Measurements from ENCODE around the gene OR6B2.
"Not testable (repeated sequence)": the region's sequence is repeated elsewhere in the genome, so short reads cannot be mapped to it uniquely, and the experiment has no call there.

Gene OR6B2

DNA sequence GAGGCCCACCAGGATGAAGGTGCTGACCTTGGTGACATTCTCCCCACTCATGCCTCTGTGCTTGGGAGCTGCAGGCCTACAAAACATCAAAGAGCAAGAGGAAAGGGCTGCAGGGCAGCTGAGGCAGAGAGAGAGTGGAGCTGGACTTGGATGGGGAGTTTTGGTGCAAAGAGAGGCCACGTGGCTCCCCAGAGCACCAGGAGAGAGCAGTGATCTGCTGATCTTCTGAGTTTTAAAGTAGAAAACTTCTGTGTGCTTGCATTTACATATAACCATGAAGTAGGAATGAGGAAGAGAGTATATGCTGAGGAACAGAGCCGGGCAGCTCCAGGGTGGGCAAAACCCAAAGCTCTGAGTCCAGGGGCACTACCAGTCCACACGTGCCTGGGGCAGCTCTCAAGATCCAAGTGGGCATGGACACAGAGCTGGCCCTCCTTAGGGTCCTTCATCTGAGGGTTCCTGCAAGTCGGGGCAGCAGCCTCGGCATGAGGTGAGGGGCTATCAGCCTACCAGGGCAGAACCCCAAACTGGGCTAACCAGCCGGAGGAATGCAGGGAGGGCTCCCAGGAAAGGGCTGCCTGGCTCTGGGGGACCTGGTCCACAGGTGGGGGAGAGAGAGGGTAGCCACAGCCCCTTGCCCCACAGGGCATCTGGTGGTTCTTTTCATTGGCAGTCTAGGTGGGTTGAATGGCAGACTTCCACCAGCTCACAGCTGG, at the start of gene OR6B2:
OR6B2 (minus strand) TSS at position 51 of the 716 bp plus-strand sequence; CDS start at position 51, 0 bp downstream.
- DNase-seq = no peak

DNA sequence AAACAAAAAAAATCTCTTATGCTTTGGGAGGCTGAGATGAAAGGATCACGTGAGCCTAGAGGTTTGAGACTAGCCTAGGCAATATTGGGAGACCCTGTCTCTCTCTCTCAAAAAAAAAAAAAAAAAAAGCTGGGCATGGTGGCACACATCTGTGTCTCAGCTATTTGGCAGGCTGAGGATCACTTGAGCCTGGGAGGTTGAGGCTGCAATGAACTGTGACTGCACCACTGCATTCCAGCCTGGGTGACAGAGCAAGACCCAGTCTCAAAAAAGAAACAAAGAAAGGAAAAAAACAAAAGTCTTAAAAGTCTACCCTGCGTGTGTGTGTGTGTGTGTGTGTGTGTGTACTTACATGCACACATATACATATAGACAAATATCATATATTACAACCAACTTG, 48.4 kb upstream of the OR6B2 start:
- no peak for DNase-seq

DNA sequence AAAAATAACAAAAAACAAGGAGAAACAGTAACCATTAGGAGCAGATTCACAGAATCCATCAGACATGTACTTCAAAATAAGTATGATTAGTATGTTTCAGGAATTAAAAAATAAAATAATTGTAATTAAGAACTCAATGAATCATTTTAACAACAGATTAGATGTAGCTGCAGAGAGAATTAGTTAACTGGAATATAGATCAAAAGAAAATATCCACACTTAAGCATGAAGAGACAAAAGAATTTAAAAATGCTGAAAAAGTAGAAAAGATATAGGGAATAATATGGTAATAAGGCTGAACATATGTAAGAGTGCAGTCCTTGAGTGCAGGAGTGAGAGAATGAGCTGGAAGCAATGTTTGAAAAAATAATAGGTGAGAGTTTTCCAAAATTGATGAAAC, 47.2 kb upstream of the OR6B2 start:
- no peak for DNase-seq

DNA sequence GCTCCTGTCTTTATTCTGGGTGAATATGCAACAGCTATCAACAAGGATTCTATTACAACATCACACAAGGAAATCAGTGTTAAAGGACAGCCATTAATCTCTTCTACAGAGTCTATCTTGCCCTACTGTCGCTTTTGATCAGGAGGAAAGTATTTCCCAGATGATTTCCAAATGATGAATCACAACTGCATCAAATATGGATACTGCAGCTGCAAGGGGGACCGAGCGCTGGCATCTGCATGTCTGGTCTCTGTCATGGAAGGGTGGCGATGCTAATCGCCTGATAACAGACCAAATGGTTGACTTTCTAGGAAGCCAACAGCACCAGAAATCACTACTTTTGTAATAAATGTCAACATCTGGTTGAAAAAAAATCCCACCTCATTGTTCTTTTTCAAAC, 44.3 kb upstream of the OR6B2 start:
- DNase-seq = no peak

DNA sequence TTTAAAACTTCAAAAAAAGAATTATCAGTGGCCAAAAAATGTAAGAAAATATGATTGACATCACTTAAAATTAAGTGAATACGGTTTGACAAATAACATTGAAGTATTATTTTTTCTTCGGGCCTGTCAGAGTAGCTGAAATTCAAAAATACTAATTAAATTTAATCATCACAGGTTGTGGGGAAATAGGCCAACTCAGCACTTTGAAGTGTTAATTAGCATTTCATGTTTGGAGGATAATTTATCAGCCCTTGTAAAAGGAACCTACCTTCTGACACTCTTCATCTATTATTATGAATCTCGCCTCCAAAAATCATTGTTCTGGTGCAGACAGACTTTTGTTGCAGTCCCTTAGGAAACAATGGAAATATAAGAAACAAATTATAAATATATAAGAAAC, 40.7 kb upstream of the OR6B2 start:
- DNase-seq = no peak

DNA sequence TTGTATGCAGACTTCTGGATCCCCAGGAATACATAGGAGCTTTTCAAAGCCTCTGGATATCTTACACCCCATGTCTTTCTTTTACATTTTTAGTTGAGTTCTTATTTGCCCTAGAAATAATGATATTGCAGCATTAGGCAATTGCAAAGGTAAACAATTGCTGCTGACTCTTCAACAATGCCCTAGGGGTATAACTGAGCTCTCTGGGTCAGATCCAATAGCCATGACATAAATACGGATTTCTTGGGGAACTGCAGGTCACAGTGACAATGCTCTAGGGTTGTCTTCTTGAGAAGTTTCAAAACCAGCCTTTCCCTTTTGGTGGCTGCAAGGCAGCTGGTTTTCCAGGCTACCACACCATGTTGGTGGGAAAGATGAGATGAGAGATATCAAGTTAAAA, 39.6 kb upstream of the OR6B2 start:
- DNase-seq = no peak

DNA sequence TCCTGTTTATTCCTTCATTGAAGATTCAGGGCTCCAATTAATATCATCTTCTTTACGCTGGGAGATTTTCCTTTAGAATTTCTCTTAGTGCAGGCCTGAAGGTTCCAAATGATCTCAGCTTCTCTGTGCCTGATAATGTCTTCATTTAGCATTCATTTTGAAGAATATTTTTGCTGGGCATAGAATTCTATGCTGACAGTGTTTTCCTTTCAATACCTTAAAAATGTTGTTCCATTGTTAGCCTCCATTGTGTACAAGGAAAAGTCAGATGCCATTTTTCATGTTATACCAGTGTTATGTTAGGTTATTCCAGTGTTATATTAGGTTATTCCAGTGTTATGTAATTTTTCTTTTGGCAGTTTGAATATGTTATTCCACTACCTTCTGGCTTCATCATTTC, 38.0 kb upstream of the OR6B2 start:
- no peak for DNase-seq

DNA sequence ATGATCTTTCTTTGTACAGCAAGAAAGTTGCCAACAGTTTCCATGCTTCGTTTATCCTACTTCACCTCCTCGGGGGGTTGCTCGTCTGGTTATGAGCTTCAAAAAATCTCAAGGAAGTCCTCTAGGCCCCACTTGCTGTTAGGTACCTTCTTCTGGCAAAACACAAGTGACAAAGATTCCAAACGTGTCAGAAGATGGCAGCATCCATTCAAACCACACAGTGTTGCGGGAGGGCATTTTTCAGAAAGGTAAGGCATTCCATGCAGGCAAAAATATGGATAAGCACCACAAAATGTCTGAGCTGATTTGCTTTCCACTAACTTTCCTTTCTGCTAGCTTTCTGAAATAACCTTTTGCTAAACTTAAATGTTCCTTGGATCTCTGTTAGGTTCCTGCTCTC, 36.3 kb upstream of the OR6B2 start:
- no peak for DNase-seq

DNA sequence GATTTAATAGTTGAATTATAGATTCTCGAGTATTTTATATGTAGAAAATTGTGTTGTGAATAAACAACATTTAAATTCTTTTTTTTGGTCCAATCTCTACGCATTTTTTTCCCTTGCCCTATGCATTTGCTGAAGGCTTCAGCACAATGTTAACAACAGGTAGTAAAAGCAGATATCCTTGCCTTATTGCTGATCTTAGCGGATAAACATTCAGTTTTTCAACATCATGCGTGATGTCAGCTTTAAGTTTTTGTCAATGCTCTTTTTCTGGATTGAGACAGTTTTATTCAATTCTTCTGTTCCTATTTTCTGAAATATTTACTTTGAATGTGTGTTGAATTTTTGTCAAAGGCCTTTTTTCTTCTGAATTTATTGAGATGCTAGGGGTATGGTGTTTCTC, 34.7 kb upstream of the OR6B2 start:
- no peak for DNase-seq

DNA sequence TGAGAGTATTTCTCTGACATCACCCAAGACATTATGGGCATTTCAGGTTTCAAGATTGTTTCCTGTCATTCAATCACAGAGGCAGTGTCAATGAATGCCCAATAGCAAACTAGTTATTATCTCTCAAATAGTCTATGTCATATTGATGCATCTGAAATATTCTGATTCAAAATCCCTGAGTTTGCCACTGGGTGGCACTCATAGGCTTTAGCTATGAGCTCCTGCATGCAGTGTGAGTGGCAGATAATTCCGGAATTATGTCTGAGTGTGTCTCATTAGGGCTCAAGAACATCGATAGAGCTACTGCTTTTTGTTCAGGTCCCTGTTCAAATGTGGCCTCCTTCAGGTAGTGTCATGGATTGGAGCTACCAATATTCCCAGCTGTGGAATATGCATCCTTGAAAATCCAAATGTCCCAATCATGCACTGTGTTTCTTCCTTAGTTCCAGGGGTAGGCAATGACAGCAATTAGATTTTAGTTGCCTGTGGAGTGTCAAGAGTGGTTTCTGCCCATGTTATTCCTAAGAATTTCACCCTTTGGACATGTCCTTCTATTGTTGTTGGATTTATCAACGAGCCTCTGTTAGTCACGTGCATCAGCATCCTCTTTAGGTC, 30.9 kb upstream of the OR6B2 start:
- DNase-seq = peak; percentile 1

DNA sequence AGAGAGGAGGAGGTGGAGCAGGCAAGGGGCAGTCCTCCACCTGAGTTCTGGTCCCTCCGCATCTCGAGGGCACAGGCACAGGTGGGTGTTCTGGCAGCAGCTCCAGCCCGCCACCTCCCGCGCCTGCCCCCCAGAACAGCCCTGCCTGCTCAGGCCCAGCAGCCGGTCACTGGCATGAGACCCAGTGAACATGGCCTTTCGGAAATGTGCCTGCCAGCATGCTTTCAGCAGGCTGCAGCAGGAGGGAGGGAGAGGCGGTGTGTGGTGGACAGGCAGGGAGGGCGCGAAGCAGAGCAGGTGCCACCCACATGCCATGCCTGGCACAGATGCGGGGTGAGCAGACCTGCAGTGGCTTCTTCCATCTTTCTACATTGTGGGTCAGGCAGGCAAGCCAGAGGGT, 26.4 kb upstream of the OR6B2 start:
- no peak for DNase-seq

DNA sequence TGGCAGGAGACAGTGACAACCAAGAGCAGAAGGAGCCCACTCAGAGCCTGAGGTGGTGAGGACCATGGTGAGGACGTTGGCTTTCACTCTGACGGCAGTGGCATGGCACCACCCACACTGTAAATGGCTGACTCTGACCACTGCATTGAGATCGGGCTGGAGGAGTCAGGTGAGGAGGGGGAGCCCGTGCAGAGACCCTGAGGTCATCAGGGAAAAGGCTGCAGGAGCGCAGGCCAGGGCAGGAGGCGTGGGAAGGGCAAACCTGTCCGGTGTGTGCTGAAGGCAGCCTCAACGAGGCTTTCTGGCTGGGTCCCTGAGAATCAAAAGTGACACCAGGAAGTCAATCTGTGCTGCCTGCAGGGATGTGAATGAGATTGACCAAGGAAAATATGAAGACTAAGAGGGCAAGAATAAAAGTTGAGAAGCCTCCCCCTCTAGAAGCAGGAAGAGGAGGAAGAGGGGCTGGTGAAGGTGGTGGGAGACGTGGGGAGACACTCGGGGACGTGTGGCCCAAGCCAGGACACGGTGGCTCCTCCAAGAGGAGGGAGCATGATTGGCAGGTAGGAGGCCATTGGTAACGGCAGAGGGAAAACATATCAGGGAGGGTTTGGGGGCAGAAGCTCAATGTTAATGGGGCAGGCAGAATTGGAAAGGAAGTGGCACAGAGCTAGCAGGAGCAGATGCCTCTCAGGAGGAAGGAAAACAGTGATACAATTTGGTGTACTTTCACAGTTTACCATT, 25.1 kb upstream of the OR6B2 start:
- no peak for DNase-seq

DNA sequence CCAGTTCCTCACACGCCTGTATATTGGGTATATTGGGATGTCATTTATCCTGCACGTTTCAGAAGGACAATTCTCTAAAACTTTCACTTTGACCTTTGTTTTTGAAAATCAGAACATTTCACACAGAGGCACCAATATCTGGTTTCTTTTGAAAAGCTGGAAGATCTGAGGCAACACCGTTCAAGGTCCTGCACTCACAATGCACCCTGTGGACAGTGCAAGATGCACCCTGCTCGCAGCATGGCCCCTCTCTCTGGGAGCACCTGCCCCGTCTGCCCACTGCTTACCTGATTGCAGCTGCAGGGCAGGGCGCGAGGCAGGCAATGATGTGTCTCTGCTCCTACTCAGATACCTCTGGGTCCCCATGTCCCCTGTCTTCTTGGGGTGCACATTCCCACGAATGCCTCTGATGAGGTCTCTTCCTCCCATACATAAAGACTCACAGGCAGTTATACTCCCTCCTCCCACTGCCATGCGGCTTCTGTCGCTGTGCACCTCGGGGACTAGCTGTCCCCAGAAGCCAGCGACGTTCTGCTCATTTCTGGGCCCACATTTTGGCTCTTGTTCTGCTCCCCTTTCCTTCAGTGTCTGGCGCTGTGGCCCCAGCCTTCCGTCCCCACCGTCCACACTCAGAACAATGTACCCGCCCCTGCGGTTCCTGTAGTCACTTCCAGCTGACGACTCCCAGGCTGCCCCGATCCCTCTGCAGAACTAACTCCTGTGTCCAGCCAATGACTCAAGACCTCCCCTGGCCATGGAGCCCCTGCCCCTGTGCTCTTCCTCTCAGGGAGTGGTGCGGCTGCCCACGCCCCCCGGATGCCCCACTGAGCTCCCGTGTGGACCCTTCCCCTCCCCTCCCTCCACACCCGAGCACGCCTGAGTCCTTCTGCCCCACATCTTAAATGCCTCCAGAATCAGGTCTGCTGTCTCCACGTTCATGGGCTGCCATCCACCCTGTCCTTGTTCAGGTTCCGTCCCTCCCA, 23.2 kb upstream of the OR6B2 start, which contains the start of gene OR6B3:
OR6B3 (minus strand) TSS at position 349 of the 983 bp plus-strand sequence.
- no peak for DNase-seq

DNA sequence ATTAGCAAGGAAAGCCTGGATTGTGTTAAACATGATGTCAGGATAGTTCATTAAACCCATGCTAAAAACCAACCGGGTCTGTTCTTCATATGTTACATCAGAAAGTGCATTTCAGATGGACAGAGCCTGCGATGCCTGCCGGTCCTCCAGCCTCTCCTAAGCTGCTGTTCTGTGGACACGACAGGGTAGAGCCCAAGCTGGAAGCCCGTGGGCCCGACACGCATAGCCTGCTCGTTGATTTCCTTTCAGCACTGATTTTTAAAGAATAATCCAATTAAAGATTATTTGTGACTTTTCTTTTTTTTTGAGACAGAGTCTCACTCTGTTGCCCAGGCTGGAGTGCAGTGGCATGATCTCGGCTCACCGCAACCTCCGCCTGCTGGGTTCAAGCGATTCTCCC, 22.3 kb upstream of the OR6B2 start:
- no peak for DNase-seq

DNA sequence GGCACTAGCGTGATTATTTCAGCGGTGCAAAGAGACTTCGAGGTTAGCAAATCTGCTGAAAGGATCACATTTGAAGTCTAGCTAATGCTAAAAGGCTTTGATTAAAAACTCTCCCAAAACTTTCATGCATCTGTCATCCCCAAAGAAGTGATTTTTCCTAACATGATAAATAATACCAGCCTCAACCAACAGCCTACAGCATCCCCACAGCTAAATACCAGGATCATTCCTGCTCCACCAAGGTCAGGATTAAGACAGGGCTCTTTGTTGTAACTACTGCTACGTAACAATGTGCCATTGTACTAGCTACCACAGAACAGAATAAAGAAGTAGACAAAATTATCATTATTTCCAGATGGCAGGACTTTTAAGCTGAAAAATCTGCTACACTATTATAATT, 21.5 kb upstream of the OR6B2 start:
- no peak for DNase-seq

DNA sequence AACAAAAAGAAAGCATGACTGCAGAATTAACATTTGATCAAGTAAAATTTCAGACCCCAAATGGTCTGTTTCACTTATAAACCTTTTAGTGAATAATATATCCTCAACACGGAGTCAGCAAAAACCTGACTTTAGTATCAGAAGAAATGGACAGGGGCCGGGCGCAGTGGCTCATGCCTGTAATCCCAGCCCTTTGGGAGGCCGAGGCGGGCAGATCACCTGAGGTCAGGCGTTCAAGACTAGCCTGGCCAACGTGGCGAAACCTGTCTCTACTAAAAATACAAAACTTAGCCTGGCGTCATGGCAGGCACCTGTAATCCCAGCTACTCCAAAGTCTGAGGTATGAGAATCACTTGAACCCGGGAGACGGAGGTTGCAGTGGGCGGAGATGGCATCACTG, 20.0 kb upstream of the OR6B2 start:
- DNase-seq = no peak

DNA sequence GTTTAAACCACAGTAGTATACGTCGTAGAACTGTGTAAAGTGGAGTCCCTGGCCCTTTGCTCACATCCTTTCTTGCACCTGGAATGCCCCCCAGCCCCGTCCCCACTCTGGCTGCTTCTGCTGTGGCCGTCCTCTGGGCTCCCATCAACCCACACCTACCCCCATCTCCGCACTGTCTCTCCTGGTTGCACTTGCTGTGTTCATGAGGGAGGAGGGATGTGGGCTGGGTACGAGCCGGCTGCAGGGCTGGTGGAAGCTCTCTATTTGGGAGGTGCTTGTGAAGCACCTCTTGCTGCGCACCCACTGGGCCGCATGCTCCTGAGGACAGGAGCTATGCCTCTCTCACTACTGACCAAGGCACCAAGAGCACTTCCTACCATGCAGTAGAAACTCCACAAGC, 18.0 kb upstream of the OR6B2 start:
- DNase-seq = no peak

DNA sequence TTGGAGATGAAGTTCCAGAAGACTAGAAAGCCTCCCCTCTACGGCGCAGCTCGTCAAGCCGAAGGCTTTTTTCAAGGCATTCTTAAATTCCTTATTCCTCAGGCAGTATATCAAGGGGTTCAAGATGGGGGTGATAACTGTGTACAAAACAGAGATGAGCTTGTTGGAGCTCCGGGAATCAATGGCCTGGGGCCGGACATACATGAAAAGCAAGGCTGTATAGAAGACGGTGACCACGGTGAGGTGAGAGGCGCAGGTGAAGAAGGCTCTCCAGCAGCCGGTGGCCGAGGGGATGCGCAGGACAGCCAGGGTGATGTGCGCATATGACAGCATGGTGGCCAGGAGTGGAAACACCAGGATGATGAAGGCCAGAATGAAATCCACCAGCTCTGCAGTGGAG, 14.9 kb upstream of the OR6B2 start:
- DNase-seq = no peak

DNA sequence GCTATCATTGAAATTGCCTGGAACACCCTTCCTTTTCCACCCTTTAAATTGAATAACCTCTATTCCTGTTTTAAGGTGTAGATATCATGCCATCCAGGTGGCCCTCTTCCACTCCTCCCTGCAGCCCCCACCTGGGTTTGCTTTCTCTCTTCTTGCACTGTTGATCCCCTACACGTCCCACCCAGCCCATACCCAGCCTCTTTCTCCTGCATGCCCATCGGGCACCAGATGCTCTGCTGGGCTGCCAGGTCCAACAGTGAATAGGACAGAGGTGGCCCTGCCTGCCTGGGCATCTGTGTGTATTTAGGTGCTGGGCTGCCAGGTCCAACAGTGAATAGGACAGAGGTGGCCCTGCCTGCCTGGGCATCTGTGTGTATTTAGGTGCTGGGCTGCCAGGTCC, 13.9 kb upstream of the OR6B2 start:
- DNase-seq = not testable (repeated sequence)

DNA sequence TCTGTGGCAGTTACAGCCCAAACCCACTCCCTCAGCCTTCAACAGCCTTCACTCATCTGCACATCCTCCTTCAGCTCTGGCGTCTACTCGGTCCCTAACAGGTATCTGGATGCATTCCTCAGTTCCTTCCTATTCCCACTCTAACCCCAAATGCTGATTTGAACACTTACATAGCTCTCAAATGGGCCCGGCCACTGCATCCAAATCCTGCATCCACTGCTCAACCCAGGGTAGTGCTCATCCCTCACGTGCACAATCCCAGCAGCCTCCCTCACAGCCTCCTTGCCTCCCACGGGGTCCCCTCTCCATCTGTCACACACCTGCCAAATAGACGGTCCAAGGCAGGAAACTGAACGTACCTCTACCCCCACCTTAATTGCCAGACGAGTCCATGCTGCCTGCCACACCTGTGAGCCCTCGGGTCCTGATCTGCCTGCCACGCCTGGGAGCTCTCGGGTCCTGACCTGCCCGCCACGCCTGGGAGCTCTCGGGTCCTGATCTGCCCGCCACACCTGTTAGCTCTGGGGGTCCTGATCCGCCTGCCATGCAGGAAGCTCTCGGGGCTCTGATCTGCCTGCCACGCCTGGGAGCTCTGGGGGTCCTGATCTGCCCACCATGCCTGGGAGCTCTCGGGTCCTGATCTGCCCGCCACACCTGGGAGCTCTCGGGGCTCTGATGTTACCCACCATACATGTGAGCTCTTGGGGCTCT, 13.2 kb upstream of the OR6B2 start:
- DNase-seq = no peak

DNA sequence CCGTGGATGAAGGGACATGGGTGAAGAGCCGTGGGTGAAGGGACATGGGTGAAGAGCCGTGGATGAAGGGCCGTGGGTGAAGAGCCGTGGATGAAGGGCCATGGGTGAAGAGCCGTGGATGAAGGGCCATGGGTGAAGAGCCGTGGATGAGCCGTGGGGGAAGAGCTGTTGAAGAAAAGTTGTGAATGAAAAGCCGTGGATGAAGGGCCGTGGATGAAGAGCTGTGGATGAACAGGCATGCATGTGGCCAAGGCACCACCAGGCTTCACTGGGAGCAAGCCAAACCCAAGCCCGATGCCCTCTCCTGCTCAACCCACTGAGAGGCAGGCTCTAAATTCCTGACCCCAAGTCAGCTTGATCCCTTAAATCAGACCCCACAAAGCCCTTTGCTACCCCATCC, 12.5 kb upstream of the OR6B2 start:
- DNase-seq = no peak

DNA sequence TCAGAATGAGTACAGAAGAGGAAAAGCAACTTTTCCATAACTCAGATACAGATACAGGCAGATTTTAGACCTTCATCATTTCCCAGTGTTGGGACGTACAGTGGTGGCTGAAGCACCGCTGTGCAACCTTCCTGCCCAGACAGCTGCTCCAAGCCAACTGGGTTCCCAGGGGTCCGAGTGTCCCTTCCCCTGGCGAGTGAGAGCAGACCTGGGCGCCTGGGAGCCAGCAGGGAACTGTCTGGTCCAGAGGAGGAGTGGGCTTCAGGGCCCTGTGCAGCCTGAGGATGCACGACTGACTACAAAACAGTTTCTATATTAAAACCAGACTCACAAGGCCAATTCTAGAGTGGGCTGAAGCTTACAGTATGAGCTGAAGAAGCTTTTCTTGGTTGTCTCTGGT, 11.1 kb upstream of the OR6B2 start:
- no peak for DNase-seq
